ENCODE results near the gene CORO7. TPM values are rescaled to one million over a fixed set of nuclear protein-coding genes. Genes with fewer than 3 reads are reported as not detected.
A peak's percentile ranks its signal among the peaks of the same experiment; 100 is the strongest.

Gene CORO7
- total RNA-seq, 1 donor from 2014 or later: 35.1 TPM

GRCh38 chr16:4318967-4319366 lies 97.4 kb downstream of the CORO7 start:
- no peaks in the 10 kb centered on the region for H3K27me3 Mint-ChIP-seq (ENCODE audit: low read depth)
- H3K27ac Mint-ChIP-seq: peak overlapping the region; percentile 95
- no peaks in the 10 kb centered on the region for H3K36me3 Mint-ChIP-seq
- peak overlapping the region; percentile 83 for H3K4me3 Mint-ChIP-seq
- H3K4me1 Mint-ChIP-seq: peaks cover 56% of the 10 kb centered on the region
- no peak for TF ChIP-seq CTCF (IDR thresholded peaks at IDR 0.05; ENCODE audit: unreplicated experiment)
- DNase-seq (ENCODE audit: low spot score in 2 of 2, unreplicated experiment in 2 of 2): no peak
- no peaks in the 10 kb centered on the region for H3K9me3 Mint-ChIP-seq

- peak overlapping the region; percentile 83 for H3K4me3 Mint-ChIP-seq
- peak overlapping the region; percentile 95 for H3K27ac Mint-ChIP-seq
- DNase-seq (ENCODE audit: low spot score in 2 of 2, unreplicated experiment in 2 of 2): no peak
Measured at GRCh38 chr16:4318451-4318910, 97.9 kb downstream of the CORO7 start.

GRCh38 chr16:4317532-4318450 lies 98.6 kb downstream of the CORO7 start:
- no peaks in the 10 kb centered on the region for H3K36me3 Mint-ChIP-seq
- H3K4me3 Mint-ChIP-seq: peak overlapping the region; percentile 83
- H3K9me3 Mint-ChIP-seq: no peaks in the 10 kb centered on the region
- no peak for DNase-seq (ENCODE audit: low spot score in 2 of 2, unreplicated experiment in 2 of 2)
- peak overlapping the region; percentile 95 for H3K27ac Mint-ChIP-seq
- TF ChIP-seq CTCF (IDR thresholded peaks at IDR 0.05; ENCODE audit: unreplicated experiment): no peak
- H3K27me3 Mint-ChIP-seq (ENCODE audit: low read depth): no peaks in the 10 kb centered on the region
- peaks cover 47% of the 10 kb centered on the region for H3K4me1 Mint-ChIP-seq

More at GRCh38 chr16:4318451-4318910, 97.9 kb downstream of the CORO7 start:
- Mint-ChIP-seq H3K9me3 (no peaks in the 10 kb centered on the region), H3K27me3 (ENCODE audit: low read depth) (no peaks in the 10 kb centered on the region), H3K4me1 (peaks cover 52% of the 10 kb centered on the region), H3K36me3 (no peaks in the 10 kb centered on the region)
- no peak for TF ChIP-seq CTCF (IDR thresholded peaks at IDR 0.05; ENCODE audit: unreplicated experiment)

GRCh38 chr16:4316864-4317531 lies 99.4 kb downstream of the CORO7 start:
- Mint-ChIP-seq H3K27me3 (ENCODE audit: low read depth) (no peaks in the 10 kb centered on the region), H3K36me3 (no peaks in the 10 kb centered on the region), H3K9me3 (no peaks in the 10 kb centered on the region), H3K27ac (peak overlapping the region; percentile 87), H3K4me3 (peak overlapping the region; percentile 83), H3K4me1 (peaks cover 46% of the 10 kb centered on the region)
- no peak for TF ChIP-seq CTCF (IDR thresholded peaks at IDR 0.05; ENCODE audit: unreplicated experiment)
- DNase-seq (ENCODE audit: low spot score in 2 of 2, unreplicated experiment in 2 of 2): no peak

- Mint-ChIP-seq H3K36me3 (no peaks in the 10 kb centered on the region), H3K27me3 (ENCODE audit: low read depth) (no peaks in the 10 kb centered on the region), H3K9me3 (no peaks in the 10 kb centered on the region), H3K4me1 (peaks cover 41% of the 10 kb centered on the region), H3K27ac (peak overlapping the region; percentile 87), H3K4me3 (peak overlapping the region; percentile 83)
- TF ChIP-seq CTCF (IDR thresholded peaks at IDR 0.05; ENCODE audit: unreplicated experiment): no peak
- no peak for DNase-seq (ENCODE audit: low spot score in 2 of 2, unreplicated experiment in 2 of 2)
Measured at GRCh38 chr16:4316108-4316863, 100.1 kb downstream of the CORO7 start.

Measured in mesothelial cell of epicardium (in vitro differentiated cells).